Stomach smooth muscle (tissue), 2 donors: ENCODE measurements around the gene PLCG2.
"Not testable (repeated sequence)": the region's sequence is repeated elsewhere in the genome, so short reads cannot be mapped to it uniquely, and the experiment has no call there.

Experiments used
- H3K27ac ChIP-seq: one replicate; pipeline ENCODE4 v1.7.0; 2013; ENCODE audit warnings: mild to moderate bottlenecking, low read length, inconsistent platforms
- H3K27me3 ChIP-seq, 2 donors: one replicate each; pipeline ENCODE4 v1.7.0; 2013; ENCODE audit warnings: low read length in 2 of 2; ENCODE audit not compliant: insufficient read depth in 2 of 2, control insufficient read depth in 1 of 2
- H3K36me3 ChIP-seq, 2 donors: one replicate each; pipeline ENCODE4 v1.7.0; 2013; ENCODE audit warnings: low read length in 2 of 2; ENCODE audit not compliant: control insufficient read depth in 2 of 2, insufficient read depth in 2 of 2
- H3K4me1 ChIP-seq: one replicate; pipeline ENCODE4 v1.7.0; 2013; ENCODE audit warnings: low read length; ENCODE audit not compliant: control insufficient read depth, insufficient read depth
- H3K4me3 ChIP-seq, 2 donors: one replicate each; pipeline ENCODE4 v1.7.0; 2013; ENCODE audit warnings: low read length in 2 of 2
- H3K9ac ChIP-seq, 2 donors: one replicate each; pipeline ENCODE4 v1.7.0; 2013; ENCODE audit warnings: low read length in 2 of 2, mild to moderate bottlenecking in 1 of 2
- H3K9me3 ChIP-seq, 2 donors: one replicate each; pipeline ENCODE4 v1.7.0; 2013; ENCODE audit warnings: low read length in 2 of 2; ENCODE audit not compliant: control insufficient read depth in 2 of 2
- donor health status: healthy.
- donor health status: Pancreatic carcinoma.

PLCG2 gene

GRCh38 chr16:81864646-81865382, 85.7 kb downstream of the PLCG2 start:
- Histone ChIP-seq H3K36me3 (no peaks in the 10 kb centered on the region), H3K27ac (no peak overlapping the region), H3K27me3 (peaks cover 3 to 9% of the 10 kb centered on the region in 2 donors)

GRCh38 chr16:81866820-81867440, 87.8 kb downstream of the PLCG2 start:
- H3K4me1 ChIP-seq, result no peaks in the 10 kb centered on the region
- H3K27me3 ChIP-seq, result peaks cover 3 to 9% of the 10 kb centered on the region in 2 donors
- H3K36me3 ChIP-seq, result no peaks in the 10 kb centered on the region
- H3K9ac ChIP-seq, result no peak overlapping the region
- H3K4me3 ChIP-seq, result no peak overlapping the region
- H3K27ac ChIP-seq, result no peak overlapping the region
- peaks cover 0 to 2% of the 10 kb centered on the region in 2 donors for H3K9me3 ChIP-seq

More at GRCh38 chr16:81864646-81865382, 85.7 kb downstream of the PLCG2 start:
- H3K9ac ChIP-seq, result no peak overlapping the region
- H3K9me3 ChIP-seq, result peaks cover 0 to 3% of the 10 kb centered on the region in 2 donors
- H3K4me3 ChIP-seq, result no peak overlapping the region
- H3K4me1 ChIP-seq, result no peaks in the 10 kb centered on the region

- H3K4me3 ChIP-seq, result no peak overlapping the region
- H3K9ac ChIP-seq, result no peak overlapping the region
- no peaks in the 10 kb centered on the region for H3K4me1 ChIP-seq
- peaks cover 3 to 9% of the 10 kb centered on the region in 2 donors for H3K27me3 ChIP-seq
- H3K27ac ChIP-seq, result no peak overlapping the region
- no peaks in the 10 kb centered on the region for H3K36me3 ChIP-seq
- no peaks in the 10 kb centered on the region for H3K9me3 ChIP-seq
These were observed 89.1 kb downstream of the PLCG2 start for GRCh38 chr16:81868057-81868748.

- Histone ChIP-seq H3K4me3 (no peak overlapping the region), H3K9me3 (no peaks in the 10 kb centered on the region), H3K27ac (no peak overlapping the region), H3K27me3 (peaks cover 3 to 6% of the 10 kb centered on the region in 2 donors), H3K4me1 (no peaks in the 10 kb centered on the region), H3K9ac (no peak overlapping the region), H3K36me3 (no peaks in the 10 kb centered on the region)
These were observed 90.2 kb downstream of the PLCG2 start for GRCh38 chr16:81869326-81869725.

GRCh38 chr16:81873206-81873605, 94.1 kb downstream of the PLCG2 start:
- Histone ChIP-seq H3K9me3 (no peaks in the 10 kb centered on the region), H3K27me3 (no peaks in the 10 kb centered on the region), H3K9ac (no peak overlapping the region), H3K4me3 (no peak overlapping the region), H3K4me1 (no peaks in the 10 kb centered on the region), H3K27ac (no peak overlapping the region), H3K36me3 (no peaks in the 10 kb centered on the region)

GRCh38 chr16:81873843-81874752, 95.0 kb downstream of the PLCG2 start:
- H3K9ac ChIP-seq, result no peak overlapping the region
- no peak overlapping the region for H3K27ac ChIP-seq
- H3K27me3 ChIP-seq, result no peaks in the 10 kb centered on the region
- no peaks in the 10 kb centered on the region for H3K9me3 ChIP-seq
- no peak overlapping the region for H3K4me3 ChIP-seq
- no peaks in the 10 kb centered on the region for H3K36me3 ChIP-seq
- no peaks in the 10 kb centered on the region for H3K4me1 ChIP-seq

- H3K36me3 ChIP-seq, result no peaks in the 10 kb centered on the region
- H3K9me3 ChIP-seq, result no peaks in the 10 kb centered on the region
- no peak overlapping the region for H3K27ac ChIP-seq
- H3K4me1 ChIP-seq, result no peaks in the 10 kb centered on the region
- no peak overlapping the region for H3K4me3 ChIP-seq
- H3K27me3 ChIP-seq, result peaks cover 0 to 2% of the 10 kb centered on the region in 2 donors
- no peak overlapping the region for H3K9ac ChIP-seq
These were observed 96.4 kb downstream of the PLCG2 start for GRCh38 chr16:81875461-81875860.

- Histone ChIP-seq H3K27ac (no peak overlapping the region), H3K4me3 (no peak overlapping the region), H3K27me3 (peaks cover 0 to 2% of the 10 kb centered on the region in 2 donors), H3K9ac (no peak overlapping the region), H3K4me1 (no peaks in the 10 kb centered on the region), H3K9me3 (no peaks in the 10 kb centered on the region), H3K36me3 (no peaks in the 10 kb centered on the region)
These were observed 97.3 kb downstream of the PLCG2 start for GRCh38 chr16:81876273-81876900.

- not testable (repeated sequence) for H3K9me3 ChIP-seq, H3K36me3 ChIP-seq, H3K4me3 ChIP-seq, H3K27me3 ChIP-seq, H3K9ac ChIP-seq, H3K27ac ChIP-seq, H3K4me1 ChIP-seq
These were observed 98.4 kb downstream of the PLCG2 start for GRCh38 chr16:81877490-81877889.

GRCh38 chr16:81878529-81878928, 99.4 kb downstream of the PLCG2 start:
- peaks cover 0 to 2% of the 10 kb centered on the region in 2 donors for H3K27me3 ChIP-seq
- no peaks in the 10 kb centered on the region for H3K36me3 ChIP-seq
- H3K9ac ChIP-seq, result no peak overlapping the region
- no peaks in the 10 kb centered on the region for H3K9me3 ChIP-seq
- H3K4me1 ChIP-seq, result no peaks in the 10 kb centered on the region
- H3K27ac ChIP-seq, result no peak overlapping the region
- H3K4me3 ChIP-seq, result no peak overlapping the region
